Activated T-helper 2 cell treated with anti-CD3 and anti-CD28 coated beads, Interferon-gamma antibody, Interleukin-2, Interleukin-4, amounts not matched to agents 10 μg/mL and 5 μg/mL and 100 μg/mL, durations not matched to agents 14 hours and 24 hours and 36 hours (primary cell): ENCODE measurements around the gene PLEKHA6. TPM values are rescaled to one million over a fixed set of nuclear protein-coding genes. Genes with fewer than 3 reads are reported as not detected.

Experiments used
- DNase-seq: peaks from one replicate; pipeline ENCODE4 v3.0.0; 2021; ENCODE audit warnings: low spot score
- H3K27ac Mint-ChIP-seq: one replicate; pipeline ENCODE4 v1.8.0; 2021; ENCODE audit warnings: mixed read lengths
- H3K27me3 Mint-ChIP-seq: one replicate; pipeline ENCODE4 v1.8.0; 2021; ENCODE audit warnings: low read depth, mixed read lengths
- H3K36me3 Mint-ChIP-seq: one replicate; pipeline ENCODE4 v1.8.0; 2021; ENCODE audit warnings: low read depth, mixed read lengths
- H3K4me1 Mint-ChIP-seq: one replicate; pipeline ENCODE4 v1.8.0; 2021; ENCODE audit warnings: low read depth, mixed read lengths
- H3K4me3 Mint-ChIP-seq: one replicate; pipeline ENCODE4 v1.8.0; 2021; ENCODE audit warnings: low read depth, mild to moderate bottlenecking, moderate library complexity, mixed read lengths
- H3K9me3 Mint-ChIP-seq: one replicate; pipeline ENCODE4 v1.8.0; 2021; ENCODE audit warnings: mixed read lengths
- intact Hi-C: fragments of 100-400 bp; cut with micrococcal nuclease; formaldehyde crosslinking; loops from one replicate; pipeline ENCODE4 v1.15.1; 2023
- total RNA-seq: library from RNA; stranded (reverse); gene quantifications from 2 replicates; pipeline ENCODE4 v1.2.3, GENCODE V29; 2022

Gene PLEKHA6
- total RNA-seq, 1 donor from 2014 or later: 0.52 TPM

GRCh38 chr1:204201348-204202040, 158.2 kb downstream of the PLEKHA6 start:
- no peaks in the 10 kb centered on the region for H3K36me3 Mint-ChIP-seq
- H3K9me3 Mint-ChIP-seq: no peaks in the 10 kb centered on the region

GRCh38 chr1:204199579-204199978, 160.2 kb downstream of the PLEKHA6 start:
- Mint-ChIP-seq H3K27ac (no peak overlapping the region), H3K27me3 (peaks cover 11% of the 10 kb centered on the region), H3K4me1 (no peaks in the 10 kb centered on the region), H3K4me3 (no peak overlapping the region), H3K9me3 (no peaks in the 10 kb centered on the region), H3K36me3 (no peaks in the 10 kb centered on the region)
- intact Hi-C loops: no loop called here
- no peak for DNase-seq

More at GRCh38 chr1:204201348-204202040, 158.2 kb downstream of the PLEKHA6 start:
- Mint-ChIP-seq H3K27ac (no peak overlapping the region), H3K4me1 (no peaks in the 10 kb centered on the region), H3K4me3 (no peak overlapping the region), H3K27me3 (peaks cover 20% of the 10 kb centered on the region)
- intact Hi-C loops: no loop called here
- no peak for DNase-seq

- Mint-ChIP-seq H3K9me3 (no peaks in the 10 kb centered on the region), H3K27me3 (peaks cover 3% of the 10 kb centered on the region), H3K4me3 (no peak overlapping the region), H3K4me1 (no peaks in the 10 kb centered on the region), H3K27ac (no peak overlapping the region), H3K36me3 (no peaks in the 10 kb centered on the region)
- no peak for DNase-seq
- intact Hi-C loops: no loop called here
Measured at GRCh38 chr1:204198348-204199340, 161.1 kb downstream of the PLEKHA6 start.

- no peaks in the 10 kb centered on the region for H3K36me3 Mint-ChIP-seq
- intact Hi-C loops: no loop called here
Measured at GRCh38 chr1:204197068-204197467, 162.7 kb downstream of the PLEKHA6 start.

GRCh38 chr1:204196068-204196795, 163.5 kb downstream of the PLEKHA6 start, which contains the start of gene KISS1:
Gene KISS1 (minus strand): TSS chr1:204196491. CDS start chr1:204192876, 3,615 bp downstream.
- no peak within 1 kb of the TSS for H3K27ac Mint-ChIP-seq
- peaks cover 12% of the 10 kb centered on the region for H3K27me3 Mint-ChIP-seq
- H3K4me1 Mint-ChIP-seq: no peaks in the 10 kb centered on the region
- DNase-seq: no peak
- no peak within 1 kb of the TSS for H3K4me3 Mint-ChIP-seq
- H3K9me3 Mint-ChIP-seq: no peaks in the 10 kb centered on the region
- intact Hi-C loops: no loop called here
- H3K36me3 Mint-ChIP-seq: no peaks in the 10 kb centered on the region

More at GRCh38 chr1:204197068-204197467, 162.7 kb downstream of the PLEKHA6 start:
- H3K27me3 Mint-ChIP-seq: peaks cover 8% of the 10 kb centered on the region
- H3K4me3 Mint-ChIP-seq: no peak overlapping the region
- H3K27ac Mint-ChIP-seq: no peak overlapping the region
- no peaks in the 10 kb centered on the region for H3K4me1 Mint-ChIP-seq
- DNase-seq: no peak
- H3K9me3 Mint-ChIP-seq: no peaks in the 10 kb centered on the region

- H3K36me3 Mint-ChIP-seq: no peaks in the 10 kb centered on the region
- H3K9me3 Mint-ChIP-seq: no peaks in the 10 kb centered on the region
- no peak overlapping the region for H3K27ac Mint-ChIP-seq
- peaks cover 3% of the 10 kb centered on the region for H3K4me1 Mint-ChIP-seq
- peaks cover 21% of the 10 kb centered on the region for H3K27me3 Mint-ChIP-seq
- no peak overlapping the region for H3K4me3 Mint-ChIP-seq
- intact Hi-C loops: no loop called here
- DNase-seq: no peak
Measured at GRCh38 chr1:204194771-204195170, 165.0 kb downstream of the PLEKHA6 start.

- Mint-ChIP-seq H3K27me3 (peaks cover 27% of the 10 kb centered on the region), H3K27ac (no peak overlapping the region), H3K36me3 (no peaks in the 10 kb centered on the region), H3K4me3 (no peak overlapping the region), H3K4me1 (peaks cover 7% of the 10 kb centered on the region), H3K9me3 (no peaks in the 10 kb centered on the region)
- intact Hi-C loops: no loop called here
- DNase-seq: no peak
Measured at GRCh38 chr1:204194080-204194479, 165.6 kb downstream of the PLEKHA6 start.

- Mint-ChIP-seq H3K27me3 (peaks cover 35% of the 10 kb centered on the region), H3K36me3 (no peaks in the 10 kb centered on the region), H3K27ac (no peak overlapping the region), H3K4me3 (no peak overlapping the region), H3K9me3 (no peaks in the 10 kb centered on the region), H3K4me1 (peaks cover 11% of the 10 kb centered on the region)
- intact Hi-C loops: no loop called here
- no peak for DNase-seq
Measured at GRCh38 chr1:204192589-204193352, 167.0 kb downstream of the PLEKHA6 start.

- Mint-ChIP-seq H3K27me3 (peaks cover 40% of the 10 kb centered on the region), H3K4me3 (no peak overlapping the region), H3K27ac (no peak overlapping the region), H3K36me3 (no peaks in the 10 kb centered on the region), H3K4me1 (peaks cover 11% of the 10 kb centered on the region), H3K9me3 (no peaks in the 10 kb centered on the region)
- intact Hi-C loops: no loop called here
- no peak for DNase-seq
Measured at GRCh38 chr1:204192046-204192445, 167.7 kb downstream of the PLEKHA6 start.

GRCh38 chr1:204191456-204191855, 168.3 kb downstream of the PLEKHA6 start:
- H3K36me3 Mint-ChIP-seq: no peaks in the 10 kb centered on the region
- no peak overlapping the region for H3K27ac Mint-ChIP-seq

GRCh38 chr1:204190212-204191211, 169.2 kb downstream of the PLEKHA6 start:
- Mint-ChIP-seq H3K9me3 (no peaks in the 10 kb centered on the region), H3K27ac (no peak overlapping the region), H3K27me3 (peaks cover 45% of the 10 kb centered on the region), H3K36me3 (no peaks in the 10 kb centered on the region), H3K4me3 (no peak overlapping the region), H3K4me1 (peaks cover 11% of the 10 kb centered on the region)
- intact Hi-C loops: no loop called here
- DNase-seq: no peak

More at GRCh38 chr1:204191456-204191855, 168.3 kb downstream of the PLEKHA6 start:
- no peak for DNase-seq
- Mint-ChIP-seq H3K4me1 (peaks cover 11% of the 10 kb centered on the region), H3K27me3 (peaks cover 45% of the 10 kb centered on the region), H3K4me3 (no peak overlapping the region), H3K9me3 (no peaks in the 10 kb centered on the region)
- intact Hi-C loops: no loop called here
